Eye (tissue), 1 donor: ENCODE data around the gene STAG3.
"Not testable (repeated sequence)": the region's sequence is repeated elsewhere in the genome, so short reads cannot be mapped to it uniquely, and the experiment has no call there.

Experiments used
- DNase-seq: peaks from one replicate; pipeline ENCODE4 v3.0.0-alpha.2; 2015

STAG3 gene, protein sequence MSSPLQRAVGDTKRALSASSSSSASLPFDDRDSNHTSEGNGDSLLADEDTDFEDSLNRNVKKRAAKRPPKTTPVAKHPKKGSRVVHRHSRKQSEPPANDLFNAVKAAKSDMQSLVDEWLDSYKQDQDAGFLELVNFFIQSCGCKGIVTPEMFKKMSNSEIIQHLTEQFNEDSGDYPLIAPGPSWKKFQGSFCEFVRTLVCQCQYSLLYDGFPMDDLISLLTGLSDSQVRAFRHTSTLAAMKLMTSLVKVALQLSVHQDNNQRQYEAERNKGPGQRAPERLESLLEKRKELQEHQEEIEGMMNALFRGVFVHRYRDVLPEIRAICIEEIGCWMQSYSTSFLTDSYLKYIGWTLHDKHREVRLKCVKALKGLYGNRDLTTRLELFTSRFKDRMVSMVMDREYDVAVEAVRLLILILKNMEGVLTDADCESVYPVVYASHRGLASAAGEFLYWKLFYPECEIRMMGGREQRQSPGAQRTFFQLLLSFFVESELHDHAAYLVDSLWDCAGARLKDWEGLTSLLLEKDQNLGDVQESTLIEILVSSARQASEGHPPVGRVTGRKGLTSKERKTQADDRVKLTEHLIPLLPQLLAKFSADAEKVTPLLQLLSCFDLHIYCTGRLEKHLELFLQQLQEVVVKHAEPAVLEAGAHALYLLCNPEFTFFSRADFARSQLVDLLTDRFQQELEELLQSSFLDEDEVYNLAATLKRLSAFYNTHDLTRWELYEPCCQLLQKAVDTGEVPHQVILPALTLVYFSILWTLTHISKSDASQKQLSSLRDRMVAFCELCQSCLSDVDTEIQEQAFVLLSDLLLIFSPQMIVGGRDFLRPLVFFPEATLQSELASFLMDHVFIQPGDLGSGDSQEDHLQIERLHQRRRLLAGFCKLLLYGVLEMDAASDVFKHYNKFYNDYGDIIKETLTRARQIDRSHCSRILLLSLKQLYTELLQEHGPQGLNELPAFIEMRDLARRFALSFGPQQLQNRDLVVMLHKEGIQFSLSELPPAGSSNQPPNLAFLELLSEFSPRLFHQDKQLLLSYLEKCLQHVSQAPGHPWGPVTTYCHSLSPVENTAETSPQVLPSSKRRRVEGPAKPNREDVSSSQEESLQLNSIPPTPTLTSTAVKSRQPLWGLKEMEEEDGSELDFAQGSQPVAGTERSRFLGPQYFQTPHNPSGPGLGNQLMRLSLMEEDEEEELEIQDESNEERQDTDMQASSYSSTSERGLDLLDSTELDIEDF

DNA sequence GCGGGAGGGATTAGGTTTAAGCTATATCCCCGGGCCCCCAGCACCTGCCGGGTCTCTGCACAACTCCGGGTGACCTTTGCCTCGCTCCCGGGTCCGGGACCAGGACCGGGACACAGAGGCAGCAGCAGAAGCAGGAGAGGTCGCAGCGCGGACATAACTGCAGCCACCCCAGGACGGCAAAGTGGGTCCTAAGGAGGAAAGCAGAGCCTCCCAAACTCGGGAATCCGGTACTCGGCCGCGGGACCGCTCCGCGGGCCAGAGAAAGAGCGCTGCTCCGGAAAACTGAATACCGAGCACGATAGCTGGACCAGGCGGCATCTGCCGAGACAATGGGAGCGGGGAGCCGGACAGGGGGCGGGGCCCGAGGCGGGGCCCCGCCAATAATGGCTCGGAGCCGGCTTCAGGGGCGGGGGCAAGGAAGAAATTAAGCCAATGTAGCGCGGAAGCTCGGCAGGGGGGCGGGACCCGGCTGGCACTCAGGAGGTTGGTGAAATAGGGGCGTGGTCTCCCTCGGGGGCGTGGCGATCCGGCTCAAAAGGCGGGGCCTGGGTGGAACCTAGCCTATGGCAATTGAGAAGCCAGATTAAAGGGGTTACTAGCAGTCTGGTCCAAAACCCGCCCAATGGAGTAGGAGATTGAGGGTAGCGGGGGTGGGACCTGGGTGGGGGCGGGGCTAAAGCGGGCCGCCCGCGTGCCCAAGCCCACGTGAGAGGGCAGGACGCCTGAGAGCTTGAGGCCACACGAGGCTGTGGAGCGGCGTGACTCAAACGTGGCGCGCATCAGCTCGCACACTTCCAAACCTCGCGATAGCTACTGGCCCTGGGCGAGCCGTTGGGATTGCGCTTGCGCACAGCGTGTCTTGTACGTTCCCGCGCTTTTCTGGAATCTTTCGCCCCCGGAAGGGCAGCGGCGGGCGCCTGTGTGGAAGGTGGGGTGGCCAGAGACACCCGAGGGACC, at the start of gene STAG3, which contains the start of gene GPC2:
STAG3 (plus strand) TSS at position 874 of the 957 bp plus-strand sequence. CDS start 2,639 bp downstream, outside the sequence.
GPC2 (minus strand) TSS at position 337 of the 957 bp plus-strand sequence; CDS start at position 155, 182 bp downstream.
- peak; percentile 99 for DNase-seq

DNA sequence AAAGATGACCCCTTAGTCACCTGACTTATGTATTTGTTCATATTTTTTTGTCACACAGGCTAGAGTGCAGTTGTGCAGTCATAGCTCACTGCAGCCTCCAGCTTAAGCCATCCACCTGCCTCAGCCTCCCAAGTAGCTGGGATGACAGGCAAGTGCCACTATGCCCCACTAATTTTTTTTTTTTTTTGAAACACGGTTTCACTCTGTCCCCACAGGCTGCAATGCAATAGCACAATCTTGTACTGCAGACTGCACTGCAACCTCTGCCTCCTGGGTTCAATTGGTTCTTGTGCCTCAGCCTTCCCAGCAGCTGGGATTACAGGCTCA, 49.1 kb upstream of the STAG3 start:
- DNase-seq, result no peak

DNA sequence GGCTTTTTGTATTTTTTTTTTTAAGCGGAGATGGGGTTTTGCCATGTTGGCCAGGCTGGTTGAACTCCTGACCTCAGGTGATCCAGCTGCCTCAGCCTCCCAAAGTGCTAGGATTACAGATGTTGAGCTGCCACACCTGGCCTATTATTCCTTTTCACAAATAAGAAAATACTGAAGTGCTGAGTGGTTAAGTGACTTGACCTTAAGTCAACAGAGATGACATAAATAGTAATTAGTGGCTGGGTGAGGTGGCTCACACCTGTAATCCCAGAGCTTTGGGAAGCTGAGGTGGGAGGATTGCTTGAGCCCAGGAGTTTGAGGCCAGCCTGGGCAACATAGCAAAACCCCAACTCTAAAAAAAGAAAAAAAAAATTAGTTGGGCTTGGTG, 47.5 kb upstream of the STAG3 start:
- not testable (repeated sequence) for DNase-seq

DNA sequence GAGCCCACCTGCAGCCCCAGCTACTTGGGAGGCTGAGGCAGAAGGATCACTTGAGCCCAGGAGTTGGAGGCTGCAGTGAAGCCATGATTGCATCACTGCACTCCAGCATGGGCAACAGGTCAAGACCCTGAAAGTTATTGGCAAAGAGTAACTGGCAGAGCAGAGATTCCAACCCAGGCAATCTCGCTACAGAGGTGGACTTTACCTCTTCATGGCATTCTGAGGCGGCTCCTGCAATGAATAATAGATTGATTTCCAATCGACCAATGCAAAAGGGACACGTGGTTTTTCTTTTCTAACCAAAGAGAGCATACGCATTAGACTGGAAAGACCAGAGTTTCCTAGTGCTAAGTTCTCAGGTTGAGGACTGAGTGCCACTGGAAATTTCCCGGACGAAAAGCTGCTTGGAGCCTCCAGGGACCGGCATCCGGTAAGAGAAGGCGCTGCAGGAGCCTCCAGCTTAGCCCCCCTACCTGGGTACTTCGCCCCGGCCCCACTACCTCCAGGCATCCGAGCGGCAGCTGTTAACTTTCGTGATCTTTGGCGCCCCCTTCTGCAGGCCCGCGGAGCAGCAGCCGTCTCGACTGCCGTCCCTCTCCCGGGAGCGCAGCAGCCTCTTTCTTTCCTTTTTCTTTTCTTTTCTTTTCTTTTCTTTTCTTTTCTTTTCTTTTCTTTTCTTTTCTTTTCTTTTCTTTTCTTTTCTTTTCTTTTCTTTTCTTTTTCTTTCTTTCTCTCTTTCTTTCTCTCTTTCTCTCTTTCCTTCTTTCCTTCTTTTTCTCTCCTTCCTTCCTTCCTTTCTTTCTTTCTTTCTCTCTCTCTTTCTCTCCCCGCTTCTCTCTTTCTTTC, 46.9 kb upstream of the STAG3 start:
- DNase-seq, result peak; percentile 91

DNA sequence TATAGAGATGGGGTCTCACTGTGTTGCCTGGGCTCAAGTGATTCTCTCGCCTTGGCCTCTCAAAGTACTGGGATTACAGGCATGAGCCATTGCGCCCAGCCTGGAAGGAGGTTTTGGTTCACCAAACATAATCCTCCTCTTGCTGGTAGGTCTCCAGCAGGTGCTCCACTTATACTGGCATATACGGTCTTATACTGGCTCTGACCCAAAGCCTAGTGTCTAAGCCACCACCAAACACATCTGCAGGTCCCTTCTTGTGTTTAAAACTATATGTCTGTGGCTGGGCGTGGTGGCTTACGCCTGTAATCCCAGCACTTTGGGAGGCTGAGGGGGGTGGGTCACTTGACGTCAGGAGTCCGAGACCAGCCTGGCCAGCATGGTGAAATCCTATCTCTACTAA, 45.6 kb upstream of the STAG3 start:
- DNase-seq, result no peak

DNA sequence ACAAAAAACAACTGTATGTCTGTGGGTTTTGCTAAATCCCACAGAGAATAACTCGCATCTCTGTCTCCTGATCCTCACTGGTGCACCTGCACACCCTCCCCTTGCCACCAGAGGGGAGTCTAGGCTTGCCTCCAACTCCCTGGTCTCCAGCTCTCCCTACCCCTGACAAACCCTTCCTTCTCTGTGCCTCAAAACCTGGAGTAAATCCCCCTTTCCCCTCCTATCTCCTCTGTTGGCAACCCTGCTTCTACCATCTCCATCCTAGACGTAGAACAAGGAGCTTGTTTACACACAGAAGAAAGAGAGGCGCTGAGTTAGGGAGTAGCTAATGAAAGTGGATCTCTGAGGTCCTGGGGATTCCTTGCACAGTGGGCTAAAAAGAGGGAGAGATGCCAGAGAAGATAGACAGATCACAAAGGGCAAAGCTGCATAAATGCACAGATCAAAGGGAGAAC, 45.0 kb upstream of the STAG3 start:
- DNase-seq, result peak; percentile 84

DNA sequence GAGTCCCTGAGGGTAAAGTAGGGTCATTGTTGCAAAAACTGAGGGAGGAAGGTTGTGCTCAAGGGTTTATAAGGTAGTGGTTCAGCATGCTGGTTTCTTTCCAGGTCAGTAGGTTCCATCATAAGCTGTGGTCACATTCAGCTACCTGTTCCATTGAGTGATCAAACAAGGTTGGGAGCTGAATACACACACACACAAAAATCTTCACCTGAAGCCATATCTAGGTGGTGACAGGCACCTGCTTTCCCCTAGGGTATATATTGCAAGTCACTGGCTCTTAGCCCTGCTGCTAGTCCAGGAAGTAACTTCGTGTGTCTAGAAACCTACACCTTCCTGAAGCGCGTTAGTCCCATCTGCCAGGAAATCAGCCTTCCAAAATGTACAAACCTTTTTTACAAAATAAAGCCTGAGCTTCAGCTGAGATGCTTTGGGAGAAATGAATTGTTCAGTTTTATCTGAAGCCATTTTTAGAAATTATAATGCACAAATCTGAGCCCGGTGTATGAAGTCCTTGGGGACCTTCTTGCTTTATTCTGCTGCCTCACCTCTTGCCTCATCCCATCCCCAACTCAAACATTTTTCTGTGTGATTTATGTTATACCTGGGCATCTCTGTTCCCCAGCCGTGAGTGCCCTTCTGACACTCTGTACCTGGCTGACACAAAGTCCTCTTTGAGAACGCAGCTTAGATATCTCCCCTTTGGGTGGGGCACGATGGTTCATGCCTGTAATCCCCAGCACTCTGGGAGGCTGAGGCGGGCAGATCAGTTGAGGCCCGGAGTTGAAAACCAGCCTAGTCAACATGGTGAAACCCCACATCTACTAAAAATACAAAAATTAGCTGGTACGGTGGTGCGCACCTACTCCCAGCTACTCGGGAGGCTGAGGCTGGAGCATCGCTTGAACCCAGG, 39.6 kb upstream of the STAG3 start:
- DNase-seq, result no peak

DNA sequence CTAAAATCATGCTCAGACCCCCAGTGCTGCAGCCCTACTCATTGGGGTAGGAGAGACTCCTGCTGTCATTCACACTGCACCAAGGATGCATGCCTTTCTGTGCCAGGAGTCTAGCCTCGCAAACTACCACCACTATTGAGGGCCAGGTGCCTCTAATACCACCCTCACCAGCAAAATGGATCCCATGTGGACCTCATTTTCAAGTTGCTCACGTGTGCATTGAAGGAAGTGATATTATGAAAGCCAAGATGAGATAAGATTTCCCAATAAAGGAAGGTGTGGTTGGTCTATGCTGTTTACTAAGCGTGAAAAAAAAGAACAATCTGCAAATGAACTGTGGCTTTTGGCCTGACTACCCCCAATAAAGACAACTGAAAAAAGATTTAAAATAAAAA, 36.2 kb upstream of the STAG3 start:
- DNase-seq, result no peak

DNA sequence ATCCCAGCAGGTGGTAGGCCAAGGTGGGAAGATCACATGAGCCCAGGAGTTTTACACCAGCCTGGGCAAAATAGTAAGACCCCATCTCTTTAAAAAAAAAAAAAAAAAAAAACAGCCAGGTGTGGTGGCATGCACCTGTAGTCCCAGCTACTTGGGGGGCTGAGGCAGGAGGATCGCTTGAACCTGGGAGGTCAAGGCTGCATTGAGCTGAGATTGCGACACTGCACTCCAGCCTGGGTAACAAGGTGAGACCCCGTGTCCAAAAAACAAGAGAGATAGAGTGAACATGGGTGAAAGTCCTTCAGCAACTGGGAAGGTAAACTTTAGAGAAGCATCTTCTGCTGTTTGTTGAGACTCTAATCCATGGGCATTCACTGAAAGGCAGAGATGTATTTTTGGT, 35.3 kb upstream of the STAG3 start:
- DNase-seq, result no peak

DNA sequence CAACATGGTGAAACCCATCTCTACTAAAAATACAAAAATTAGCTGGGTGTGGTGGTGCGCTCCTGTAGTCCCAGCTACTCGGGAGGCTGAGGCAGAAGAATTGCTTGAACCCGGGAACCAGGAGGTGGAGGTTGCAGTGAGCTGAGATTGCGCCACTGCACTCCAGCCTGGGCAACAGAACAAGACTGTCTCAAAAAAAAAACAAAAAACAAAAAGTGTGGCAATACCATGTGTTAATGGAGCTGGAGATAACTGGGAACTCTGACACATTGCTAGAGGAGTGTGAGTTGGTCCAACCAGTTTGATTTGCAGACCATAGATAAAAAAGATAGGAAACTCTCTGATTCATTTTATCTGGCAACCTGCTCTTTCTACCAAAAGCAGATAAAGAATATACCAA, 31.4 kb upstream of the STAG3 start:
- DNase-seq, result not testable (repeated sequence)

DNA sequence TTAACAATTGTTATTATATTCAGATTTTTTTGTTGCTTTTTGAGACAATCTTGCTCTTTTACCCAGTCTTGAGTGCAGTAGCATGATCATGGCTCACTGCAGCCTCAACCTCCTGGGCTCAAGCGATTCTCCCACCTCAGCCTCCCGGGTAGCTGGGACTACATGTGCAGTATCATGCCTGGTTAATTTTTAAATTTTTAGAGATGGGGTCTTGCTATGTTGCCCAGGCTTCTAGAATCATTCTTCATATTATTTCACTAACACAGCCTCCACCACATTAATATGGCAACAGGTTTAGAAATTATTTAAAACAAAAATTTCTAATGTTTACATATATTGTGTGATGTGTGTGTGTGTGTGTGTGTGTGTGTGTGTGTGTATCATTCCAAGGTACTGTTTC, 30.4 kb upstream of the STAG3 start:
- no peak for DNase-seq

DNA sequence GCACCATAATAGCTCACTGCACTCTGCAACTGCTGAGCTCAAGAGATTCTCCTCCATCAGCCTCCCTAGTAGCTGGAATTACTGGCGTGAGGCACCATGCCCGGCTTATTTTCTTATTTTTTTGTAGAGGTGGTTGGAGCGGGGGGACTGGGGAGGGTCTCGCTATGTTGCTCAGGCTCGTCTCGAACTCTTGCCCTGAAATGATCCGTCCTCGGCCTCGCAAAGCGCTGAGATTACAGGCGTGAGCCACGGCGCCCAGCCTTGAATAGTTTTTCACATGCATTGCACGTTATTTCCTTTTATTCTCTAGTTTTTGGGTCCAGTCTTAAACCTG, 29.5 kb upstream of the STAG3 start:
- no peak for DNase-seq

DNA sequence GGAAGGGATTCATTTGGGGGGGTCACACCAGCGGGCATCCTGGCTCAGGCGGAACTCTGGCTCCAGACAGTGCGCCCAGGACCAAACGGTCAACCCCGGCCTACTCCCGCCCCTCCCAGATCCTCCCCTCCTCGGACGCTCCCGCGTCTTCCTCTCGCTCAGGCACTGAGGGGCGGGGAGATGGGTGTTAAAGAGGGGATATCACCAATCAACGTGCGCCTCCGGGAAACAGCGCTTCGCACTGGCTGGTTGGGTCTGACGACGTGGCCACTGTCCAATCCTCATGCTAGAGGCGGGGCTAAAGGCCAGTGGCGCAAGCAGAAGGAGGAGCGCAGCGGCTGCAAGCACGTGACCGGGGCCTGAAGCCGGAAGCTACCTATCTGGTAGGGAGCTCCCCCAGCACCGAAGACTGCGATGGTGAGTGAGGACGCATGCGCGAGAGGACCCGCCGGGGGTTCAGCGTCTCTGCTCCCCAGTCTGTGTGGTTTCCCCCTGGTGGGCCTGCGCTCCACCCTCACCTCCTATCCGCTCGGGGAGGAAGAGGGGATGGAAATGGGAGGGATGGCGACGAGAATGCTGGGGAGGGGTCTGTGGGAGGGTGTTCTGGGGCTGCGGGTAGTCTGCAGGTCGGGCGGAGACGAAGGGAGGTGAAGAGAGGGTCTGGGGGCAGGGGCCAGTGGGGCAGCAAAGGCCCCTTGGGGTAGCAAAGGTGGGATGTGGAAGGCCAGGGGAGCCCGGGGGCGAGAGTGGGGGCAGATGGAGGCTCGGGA, 29.0 kb upstream of the STAG3 start, which contains the start of gene LAMTOR4:
LAMTOR4 (plus strand) TSS at position 360 of the 770 bp plus-strand sequence; CDS start at position 415, 55 bp downstream.
- peak; percentile 99 for DNase-seq

DNA sequence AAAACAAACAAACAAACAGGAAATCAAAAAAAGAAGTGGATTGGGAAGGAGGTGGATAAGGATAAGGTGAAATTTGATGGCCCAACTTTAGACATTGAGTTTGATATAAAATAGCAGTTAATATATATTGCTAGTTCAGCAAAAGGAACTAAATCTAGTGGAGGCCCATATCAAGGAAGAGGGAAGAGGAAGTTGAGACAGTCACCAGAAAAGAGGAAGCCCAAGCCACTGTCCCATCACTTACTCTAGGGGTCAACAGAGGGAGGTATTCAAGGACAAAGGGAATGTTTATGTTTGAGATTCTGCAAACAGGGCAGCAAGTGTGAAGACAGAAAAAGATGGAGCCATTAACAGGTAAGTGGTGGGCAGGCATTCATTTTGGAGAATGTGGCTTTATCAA, 25.3 kb upstream of the STAG3 start:
- DNase-seq, result no peak

DNA sequence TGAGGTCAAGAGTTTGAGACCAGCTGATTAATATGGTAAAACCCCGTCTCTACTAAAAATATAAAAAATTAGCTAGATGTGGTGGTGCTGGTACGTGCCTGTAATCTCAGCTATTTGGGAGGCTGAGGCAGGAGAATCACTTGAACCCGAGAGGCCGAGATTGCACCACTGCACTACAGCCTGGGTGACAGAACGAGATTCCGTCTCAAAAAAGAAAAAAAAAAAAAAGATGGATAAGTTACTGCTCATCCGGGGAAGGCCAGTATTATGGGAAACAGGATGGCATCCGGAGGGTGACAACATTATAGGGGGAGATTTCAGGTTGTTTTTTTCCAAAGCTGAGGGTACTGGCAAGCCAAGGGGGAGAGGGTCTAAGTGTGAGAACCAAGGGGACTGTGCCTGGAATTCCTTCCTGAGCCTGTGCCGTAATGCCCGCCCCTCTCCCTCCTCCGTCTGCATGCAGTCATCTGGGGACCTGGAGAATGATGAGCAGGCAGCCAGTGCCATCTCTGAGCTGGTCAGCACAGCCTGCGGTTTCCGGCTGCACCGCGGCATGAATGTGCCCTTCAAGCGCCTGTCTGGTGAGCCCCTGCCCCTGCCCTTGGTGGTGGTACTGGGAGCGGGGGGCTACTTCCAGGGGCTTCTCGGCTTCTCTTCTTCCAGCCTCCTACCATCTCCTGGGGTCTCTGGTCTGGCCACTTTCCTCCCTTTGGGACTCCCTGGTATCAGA, 24.6 kb upstream of the STAG3 start:
- no peak for DNase-seq

DNA sequence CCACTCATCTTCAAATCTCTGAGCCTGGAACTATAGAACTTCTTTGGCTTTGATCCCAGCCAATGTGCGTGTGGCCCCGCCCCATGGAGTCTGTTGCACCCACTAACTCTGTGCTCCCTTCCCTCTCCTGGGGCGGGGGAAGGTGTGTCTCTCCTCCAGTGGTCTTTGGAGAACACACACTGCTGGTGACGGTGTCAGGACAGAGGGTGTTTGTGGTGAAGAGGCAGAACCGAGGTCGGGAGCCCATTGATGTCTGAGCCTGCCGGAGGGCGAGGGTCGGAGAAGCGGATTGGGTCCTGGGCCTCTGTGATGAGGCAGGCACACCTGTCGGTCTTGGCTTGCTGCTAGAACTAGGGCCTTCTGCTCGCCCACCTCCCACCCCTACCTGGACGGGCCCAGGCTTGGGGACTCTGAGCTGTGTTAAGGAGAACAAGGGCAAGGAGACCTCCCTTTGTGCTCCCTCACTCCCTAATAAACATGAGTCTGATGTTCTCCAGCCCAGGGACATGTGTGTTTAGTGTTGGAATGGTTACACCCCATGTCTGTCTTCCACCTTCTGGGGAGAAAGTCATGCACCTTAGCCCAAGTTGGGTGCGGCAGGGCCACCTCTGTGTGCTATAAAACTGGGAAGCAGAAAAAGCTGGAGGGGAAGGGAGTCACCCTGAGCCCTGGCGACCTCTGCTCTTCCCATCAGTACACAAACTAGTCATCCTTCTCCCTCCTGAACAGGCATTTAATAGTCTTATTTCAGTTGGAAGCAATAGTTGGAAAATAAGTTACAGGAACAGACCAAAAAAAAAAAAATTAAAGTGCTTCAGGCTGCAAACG, 23.8 kb upstream of the STAG3 start:
- no peak for DNase-seq
